ENCODE data around the gene NIP7.
"Not testable (repeated sequence)": the region's sequence is repeated elsewhere in the genome, so short reads cannot be mapped to it uniquely, and the experiment has no call there.

The NIP7 gene

DNA sequence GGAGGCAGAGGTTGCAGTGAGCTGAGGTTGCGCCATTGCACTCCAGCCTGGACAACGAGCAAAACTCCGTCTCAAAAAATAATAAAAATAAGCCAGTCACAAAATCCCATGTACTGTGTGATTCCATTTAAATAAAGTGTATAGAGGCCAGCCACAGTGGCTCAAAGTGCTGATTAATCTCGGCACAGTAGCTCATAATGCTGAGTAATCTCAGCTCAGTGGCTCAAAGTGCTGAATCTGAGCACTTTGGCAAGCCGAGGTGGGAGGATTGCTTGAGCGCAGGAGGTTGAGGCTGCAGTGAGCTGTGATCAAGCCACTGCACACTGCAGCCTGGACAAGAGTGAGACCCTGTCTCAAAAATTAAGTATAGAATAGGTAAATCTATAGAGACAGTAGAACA, 7.1 kb downstream of the NIP7 start:
- no peak for DNase-seq

DNA sequence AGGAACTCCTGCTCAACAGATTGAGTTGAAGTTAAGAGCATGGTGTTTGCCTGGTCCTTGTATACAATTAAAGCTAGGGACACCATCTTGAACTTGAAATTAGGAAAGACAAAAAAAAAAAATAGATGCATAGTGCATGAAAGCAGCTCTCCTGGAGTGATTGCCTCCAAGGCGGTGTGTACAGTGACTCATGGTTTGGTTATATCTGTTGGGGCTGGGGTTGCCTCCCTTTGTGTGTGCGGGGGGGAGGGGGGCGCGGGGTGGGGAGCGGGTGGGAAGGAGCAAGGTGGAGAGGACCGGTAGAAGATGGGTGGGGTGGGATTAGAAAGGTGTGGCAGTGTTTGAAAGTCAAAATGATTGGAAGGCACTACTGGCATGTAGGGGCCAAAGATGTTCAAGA, 8.7 kb downstream of the NIP7 start:
- DNase-seq, result no peak

DNA sequence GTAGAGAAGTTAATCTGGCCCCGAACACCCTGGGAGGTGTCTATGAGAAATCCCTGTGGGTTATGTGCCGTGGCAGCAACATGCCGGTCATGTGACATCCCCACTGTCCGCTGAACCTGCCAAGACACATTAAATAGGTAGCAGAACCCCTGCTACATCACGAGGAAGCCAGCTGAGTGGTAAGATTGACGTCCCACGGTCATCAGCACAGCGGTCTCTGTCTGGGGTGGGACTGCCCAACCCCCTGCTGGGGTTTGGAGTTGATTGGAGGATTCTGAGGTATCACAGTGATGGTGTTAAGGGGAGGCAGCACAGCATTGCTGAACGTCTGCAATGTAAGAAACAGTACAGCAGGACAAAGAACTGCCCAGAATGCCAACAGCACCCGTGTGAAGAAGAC, 10.0 kb downstream of the NIP7 start:
- no peak for DNase-seq

DNA sequence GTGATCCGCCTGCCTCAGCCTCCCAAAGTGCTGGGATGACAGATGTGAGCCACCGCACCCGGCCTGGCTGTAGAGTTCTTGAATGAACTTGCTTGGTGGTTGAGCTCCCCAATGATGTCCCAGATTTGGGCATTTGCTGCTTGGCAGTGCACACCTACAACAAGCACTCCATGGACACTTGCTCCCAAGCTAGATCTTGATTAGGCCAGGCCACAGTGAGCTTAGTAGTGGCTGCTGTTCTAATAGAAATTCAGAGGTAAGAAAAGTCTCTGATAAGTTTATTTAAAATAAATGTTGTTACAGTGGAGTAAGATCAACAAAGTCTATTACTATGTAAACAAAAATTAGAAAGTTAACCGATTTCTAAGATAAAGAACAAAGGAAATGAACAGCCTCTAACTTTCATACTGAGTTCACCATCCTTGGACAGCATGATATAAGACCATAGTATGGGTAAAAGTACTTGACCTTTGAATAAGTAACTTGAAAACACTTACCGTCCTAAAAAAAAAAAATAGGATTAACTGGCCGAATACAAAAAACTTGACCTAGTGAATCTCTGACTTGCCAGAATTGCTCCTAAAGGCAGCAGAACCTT, 11.1 kb downstream of the NIP7 start:
- DNase-seq, result no peak

DNA sequence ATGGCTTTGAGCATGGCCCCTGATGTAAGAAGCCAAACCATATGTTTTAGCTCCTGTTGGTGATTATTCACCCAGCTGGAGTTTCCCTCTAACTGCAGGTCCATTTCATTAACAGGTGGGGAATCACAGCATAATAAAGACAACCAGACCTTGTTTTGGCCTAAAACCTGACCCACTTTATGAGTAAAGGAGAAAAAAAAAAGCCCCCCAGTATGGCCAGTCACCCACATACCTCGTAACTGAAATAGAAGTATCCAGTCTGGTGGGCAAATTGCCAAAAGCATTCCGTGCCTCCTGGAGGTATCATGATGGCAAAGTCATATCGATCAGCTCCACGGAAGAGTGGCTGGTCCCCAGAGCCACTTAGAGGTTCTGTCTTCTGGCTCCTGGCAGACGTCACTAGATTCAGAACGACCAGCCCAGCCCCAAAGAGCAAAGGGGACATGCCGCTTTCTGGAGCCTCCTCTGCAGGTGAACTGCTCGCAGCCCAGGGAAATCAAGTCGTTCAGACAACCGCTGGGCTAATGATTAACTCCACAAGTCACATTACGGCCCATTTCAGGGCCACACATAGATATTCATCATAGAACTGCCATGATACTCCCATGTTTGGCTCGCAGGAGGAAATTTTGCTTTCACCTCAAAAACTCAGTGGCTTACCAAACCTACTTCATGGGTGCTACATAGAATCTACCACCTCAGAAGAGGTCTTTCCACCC, 11.9 kb downstream of the NIP7 start, which contains the start of gene TMED6:
TMED6 (minus strand) TSS at position 478 of the 719 bp plus-strand sequence; CDS start at position 445, 33 bp downstream.
- no peak for DNase-seq

DNA sequence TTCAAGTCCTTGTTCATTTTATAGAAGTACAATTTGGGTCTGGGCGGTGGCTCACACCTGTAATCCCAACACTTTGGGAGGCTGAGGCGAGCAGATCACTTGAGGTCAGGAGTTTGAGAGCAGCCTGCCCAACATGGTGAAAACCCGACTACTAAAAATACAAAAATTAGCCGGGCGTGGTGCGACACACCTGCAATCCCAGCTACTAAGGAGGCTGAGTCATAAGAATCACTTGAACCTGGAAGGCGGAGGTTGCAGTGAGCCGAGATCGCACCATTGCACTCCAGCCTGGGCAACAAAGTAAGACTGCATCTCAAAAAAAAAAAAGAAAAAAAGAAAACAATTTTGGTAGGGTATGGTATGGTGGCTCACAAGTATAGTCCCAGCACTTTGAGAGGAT, 20.5 kb downstream of the NIP7 start:
- DNase-seq, result not testable (repeated sequence)

DNA sequence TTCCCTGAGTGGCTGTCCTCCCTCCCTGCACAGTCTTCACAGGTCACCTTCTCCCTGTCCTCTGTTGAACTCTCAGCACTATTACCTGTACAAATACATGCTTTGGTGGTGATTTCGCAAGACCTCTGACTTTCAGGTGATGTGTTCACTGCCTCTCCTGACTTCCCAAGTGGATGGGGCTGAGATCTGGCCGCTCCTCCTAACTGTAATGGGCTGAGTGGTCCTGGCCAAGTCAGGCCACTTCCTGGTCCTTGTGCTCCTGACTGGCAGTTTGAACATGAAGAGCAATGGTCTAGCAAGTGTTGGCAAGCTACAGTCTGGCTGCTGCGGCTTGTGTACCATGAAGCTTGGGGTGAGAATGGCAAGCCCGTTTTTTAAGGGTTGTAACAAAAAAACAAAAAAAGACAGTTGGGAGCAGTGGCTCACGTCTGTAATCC, 23.7 kb downstream of the NIP7 start:
- DNase-seq, result no peak

DNA sequence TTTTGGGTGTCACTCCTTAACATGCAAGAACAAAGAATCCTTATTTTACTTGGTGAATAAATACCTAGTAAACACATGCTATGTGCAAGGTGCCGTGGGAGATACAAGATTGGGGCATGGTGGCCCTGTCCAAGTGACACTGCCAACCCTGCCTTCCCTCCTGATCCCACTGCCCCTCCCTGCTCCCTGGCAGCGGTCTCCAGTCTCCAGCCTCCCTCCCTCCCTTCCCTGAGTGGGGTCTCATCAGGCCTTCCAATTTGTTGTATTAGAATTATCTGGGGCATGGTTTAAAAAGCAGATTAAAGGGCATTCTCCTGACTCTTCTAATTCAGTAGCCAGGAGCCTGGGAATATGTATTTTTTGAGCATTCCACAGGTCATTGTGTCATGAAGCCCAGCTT, 24.5 kb downstream of the NIP7 start:
- DNase-seq, result no peak

DNA sequence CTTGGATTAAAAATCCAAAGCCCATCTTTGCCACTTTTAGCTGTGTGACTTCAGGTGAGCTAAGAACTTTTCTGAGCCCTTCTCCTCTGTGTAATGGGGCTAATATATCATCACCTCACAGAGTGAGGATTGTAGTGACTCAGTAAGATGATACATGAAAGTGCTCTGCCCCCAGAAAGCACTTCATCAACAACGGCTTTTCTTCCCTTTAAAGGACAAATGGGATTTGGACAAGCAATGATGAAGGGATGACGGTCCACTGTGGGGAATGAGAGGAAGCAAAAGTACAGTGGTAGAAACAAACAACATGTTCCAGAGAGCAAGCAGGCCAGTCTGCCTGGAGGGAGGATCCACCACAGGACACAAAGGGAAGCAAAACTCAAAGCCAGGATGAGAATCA, 26.3 kb downstream of the NIP7 start:
- DNase-seq, result no peak

DNA sequence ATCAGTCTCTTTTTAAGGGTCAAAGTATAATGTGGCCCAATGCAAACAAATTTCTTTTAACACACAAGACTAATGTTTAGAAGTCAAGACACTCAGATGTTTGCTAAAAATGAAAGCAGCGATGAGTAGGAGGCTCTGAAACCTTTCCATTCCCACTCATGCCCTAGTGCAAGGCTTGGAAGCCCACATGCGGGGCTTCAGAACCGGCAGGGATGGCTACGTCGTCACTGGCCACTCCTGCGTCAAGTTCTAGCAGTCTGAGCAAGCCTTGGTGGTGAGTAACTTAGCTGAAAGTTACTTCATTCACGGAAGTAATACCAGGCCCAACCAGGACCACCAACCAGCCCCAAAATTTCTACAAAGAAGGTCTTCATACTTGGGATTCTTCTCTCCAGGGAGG, 26.9 kb downstream of the NIP7 start:
- no peak for DNase-seq

DNA sequence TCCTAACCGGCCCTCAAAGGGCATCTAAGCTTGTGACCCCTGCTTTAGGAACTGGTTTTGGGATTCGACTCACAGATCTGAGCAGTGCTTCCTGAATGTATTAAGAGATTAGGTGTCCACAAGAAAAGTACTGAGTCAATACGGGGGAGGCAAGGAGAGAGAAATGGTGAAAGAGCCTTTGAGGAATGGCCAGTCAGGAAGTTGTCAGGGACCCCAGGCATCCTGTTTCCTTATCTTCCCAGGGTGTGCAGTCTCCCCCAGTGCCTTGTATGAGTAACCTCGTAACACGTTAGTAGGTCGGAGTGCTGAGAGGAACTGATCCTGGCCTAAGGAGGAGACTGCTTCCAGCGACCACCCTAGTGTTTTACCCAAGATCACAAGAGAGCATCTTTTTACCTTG, 28.4 kb downstream of the NIP7 start:
- no peak for DNase-seq

DNA sequence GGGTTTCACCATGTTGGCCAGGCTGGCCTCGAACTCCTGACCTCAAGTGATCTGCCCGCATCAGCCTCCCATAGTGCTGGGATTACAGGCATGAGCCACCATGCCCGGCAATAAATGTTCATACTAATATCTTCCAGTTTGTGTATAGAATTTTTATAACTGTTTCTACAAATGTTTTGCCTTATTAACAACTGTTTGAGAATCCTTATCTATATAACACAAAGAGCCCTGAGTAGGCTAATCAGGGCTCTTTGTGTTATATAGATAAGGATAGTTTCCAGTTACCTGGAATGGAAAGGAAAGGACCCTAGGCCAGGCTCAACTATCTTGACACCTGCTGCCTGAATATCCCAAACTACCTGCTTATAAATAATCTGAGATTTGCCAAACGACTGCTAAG, 29.3 kb downstream of the NIP7 start:
- DNase-seq, result no peak

DNA sequence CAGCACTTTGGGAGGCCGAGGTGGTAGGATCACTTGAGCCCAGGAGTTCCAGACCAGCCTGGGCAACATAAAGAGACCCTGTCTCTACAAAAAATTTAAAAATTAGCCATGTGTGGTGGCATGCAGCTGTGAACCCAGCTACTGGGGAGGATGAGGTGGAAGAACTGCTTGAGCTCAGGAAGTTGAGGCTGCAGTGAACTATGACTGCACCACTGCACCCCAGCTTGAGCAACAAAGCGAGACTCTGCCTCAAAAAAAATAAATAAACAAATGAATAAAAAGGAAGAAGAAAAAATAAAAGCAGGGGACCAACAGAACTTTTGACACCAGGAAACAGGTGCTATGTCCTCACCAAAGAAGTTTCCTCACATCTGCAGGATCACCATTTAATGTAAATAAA, 32.0 kb downstream of the NIP7 start:
- DNase-seq, result no peak

DNA sequence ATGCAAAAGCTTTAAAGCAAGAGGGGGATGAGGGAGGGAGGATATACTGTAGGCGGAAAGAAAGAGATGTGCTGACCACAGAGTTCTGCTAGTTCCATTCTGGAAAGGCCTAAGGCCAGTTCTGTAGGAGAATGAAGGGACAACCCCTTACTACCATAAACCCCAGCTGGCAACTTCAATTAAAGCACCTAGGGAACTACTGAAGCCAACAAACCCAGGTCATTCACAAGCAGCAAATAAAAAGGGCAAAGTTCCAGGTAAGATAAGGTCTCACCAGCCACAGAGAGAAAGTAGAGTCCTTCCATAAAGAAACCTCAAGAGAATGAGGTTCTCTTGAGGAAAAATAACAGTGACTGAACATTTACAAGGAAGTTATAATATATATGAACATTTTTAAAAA, 33.4 kb downstream of the NIP7 start:
- no peak for DNase-seq

DNA sequence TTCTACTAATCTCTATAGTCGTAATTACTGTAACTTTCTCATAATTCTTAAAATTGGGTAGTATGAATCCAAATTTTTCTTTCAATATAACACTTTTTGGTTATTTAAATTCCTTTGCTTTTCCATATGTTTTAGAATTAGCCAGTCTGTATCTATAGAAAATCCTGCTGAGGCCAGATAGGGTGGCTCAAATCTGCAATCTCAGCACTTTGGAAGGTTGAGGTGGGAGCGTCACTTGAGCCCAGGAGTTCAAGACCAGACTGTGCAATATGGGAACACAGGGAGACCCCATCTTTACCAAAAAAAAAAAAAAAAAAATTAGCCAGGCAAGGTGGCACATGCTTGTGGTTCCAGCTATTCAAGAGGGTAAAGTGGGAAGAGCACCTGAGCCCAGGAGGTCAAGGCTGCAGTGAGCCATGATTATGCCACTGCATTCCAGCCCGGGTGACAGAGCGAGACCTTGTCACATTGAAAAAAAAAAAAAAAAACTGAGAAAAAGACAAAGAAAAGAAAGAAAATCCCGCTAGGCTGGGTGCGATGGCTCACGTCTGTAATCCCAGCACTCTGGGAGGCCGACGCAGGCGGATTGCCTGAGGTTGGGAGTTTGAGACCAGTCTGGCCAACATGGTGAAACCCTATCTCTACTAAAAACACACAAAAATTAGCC, 37.0 kb downstream of the NIP7 start:
- no peak for DNase-seq

DNA sequence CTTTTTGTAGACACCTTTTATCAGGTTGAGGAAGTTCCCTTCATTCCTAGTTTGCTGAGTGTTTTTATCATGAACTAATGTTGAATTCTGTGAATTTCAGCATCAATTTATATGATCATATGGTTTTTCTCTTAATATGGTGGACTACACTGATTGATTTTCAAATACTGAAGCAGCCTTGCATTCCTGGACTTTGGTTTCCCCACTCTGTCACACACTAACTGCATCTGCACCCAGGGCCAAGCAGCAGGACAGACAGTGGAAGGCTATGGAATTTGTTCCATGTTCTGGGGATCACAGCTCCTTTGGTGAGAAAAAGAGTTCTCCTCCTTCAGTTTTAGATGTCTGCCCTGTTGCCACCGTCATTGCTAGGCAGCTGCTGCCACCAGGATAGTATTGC, 38.5 kb downstream of the NIP7 start:
- no peak for DNase-seq

DNA sequence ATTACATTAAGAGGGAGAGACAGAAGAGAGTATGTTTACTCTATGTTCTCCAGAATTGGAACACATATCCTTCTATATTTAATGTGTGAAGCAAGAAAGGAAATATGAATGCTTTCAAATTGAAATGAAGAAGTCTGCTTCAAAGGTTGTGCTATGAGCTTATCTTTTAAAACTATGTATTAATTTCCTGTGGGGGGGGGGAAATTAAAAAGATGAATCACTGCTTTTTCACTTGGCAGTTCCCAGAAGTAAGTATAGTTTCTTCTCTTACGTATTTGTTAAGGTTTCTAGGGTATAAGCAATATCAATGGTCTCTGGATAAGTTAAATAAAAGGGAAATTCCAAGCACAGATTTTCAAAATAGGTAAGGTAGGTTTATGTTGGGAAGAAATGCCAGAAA, 39.2 kb downstream of the NIP7 start:
- DNase-seq, result no peak

DNA sequence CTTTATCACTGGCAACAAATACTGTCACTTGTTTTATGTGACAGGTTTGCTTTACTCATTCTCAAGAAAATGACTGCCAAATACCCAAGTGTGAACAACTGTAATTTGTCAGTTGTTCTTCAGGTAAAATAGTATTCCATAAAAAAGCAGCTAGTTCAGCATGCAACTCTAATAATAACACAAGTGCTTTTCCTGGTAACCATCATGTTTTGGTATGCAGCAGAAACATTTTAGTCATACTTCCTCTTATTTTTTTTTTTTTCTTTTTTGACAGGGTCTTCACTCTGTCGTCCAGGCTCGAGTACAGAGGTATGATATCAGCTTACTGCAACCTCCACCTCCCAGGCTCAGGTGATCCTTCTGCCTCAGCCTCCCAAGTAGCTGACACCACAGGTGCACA, 41.7 kb downstream of the NIP7 start:
- no peak for DNase-seq

DNA sequence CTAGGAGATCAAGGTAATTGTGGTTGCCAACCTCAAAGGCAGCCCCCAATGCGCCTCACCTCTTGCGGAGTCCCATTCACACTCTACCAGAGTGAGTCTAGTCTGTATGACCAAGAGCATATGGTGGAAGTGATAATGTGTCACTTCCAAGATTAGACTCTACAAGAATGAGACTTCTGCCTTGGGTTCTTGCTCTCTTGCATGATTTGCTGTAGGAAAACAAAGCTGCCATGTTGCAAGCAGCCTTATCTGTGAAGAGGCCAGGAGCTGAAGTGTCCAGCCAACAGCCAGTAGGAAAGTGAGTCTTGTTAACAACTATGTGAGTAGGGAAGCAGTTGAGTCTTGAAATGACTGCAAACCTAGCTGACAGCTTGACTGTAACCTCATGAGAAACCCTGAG, 42.8 kb downstream of the NIP7 start:
- DNase-seq, result no peak

DNA sequence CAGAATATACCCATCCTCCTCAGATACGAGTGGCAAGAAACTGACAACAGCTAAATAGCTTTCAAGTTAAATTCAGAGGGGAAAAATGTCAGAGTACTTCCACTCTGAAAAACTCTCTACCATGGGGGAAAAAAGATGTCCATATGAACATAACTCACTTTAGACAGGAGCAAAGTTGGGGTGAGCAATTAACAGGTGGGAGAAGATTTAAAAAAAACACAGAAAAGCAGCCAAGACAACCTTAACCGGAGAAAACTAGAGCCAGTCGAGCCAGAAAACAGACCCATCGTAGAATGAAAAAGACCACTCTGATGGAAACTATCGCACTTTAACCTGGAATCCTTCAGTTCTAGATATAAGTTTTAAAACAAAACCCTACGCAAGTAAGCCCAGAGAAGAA, 45.4 kb downstream of the NIP7 start:
- no peak for DNase-seq

DNA sequence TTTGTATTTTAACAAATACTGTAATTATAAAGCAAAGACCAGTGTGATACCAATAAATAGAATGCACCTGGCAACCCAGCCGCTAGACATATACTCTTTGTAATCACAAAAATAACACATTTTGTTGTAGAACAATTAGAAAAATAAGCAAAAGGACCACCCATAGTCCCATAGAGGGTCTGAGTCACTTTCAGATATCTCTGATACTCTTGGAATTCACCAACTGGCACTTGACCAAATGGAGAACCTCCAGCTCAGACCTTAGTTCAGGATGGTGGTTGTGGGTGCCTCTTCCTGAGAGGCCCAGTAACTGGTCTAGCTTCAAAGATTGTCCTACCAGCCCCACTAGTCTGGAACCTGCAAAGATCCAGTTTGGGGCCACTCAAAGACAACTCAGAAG, 47.0 kb downstream of the NIP7 start:
- DNase-seq, result no peak
